Mammary epithelial cell (primary cell): Measurements from ENCODE around the gene FAM47E.

Source experiments
- EZH2 ChIP-seq: IDR thresholded peaks from 2 replicates; pipeline ENCODE4 v1.6.1; 2012; ENCODE audit warnings: low read length, inconsistent platforms, borderline replicate concordance
- TF ChIP-seq, protein P1 (sequence below), 2 donors: IDR thresholded peaks in 1 of 2; conservative IDR thresholded peaks in 1 of 2; 2 replicates each; pipeline ENCODE4 v1.5.1; 2011 to 2012; ENCODE audit warnings: inconsistent platforms in 2 of 2, low read length in 2 of 2, mild to moderate bottlenecking in 2 of 2, control low read depth in 1 of 2, low read depth in 1 of 2; ENCODE audit not compliant: insufficient read depth in 1 of 2; ENCODE audit errors: extremely low read depth in 1 of 2

DNA sequence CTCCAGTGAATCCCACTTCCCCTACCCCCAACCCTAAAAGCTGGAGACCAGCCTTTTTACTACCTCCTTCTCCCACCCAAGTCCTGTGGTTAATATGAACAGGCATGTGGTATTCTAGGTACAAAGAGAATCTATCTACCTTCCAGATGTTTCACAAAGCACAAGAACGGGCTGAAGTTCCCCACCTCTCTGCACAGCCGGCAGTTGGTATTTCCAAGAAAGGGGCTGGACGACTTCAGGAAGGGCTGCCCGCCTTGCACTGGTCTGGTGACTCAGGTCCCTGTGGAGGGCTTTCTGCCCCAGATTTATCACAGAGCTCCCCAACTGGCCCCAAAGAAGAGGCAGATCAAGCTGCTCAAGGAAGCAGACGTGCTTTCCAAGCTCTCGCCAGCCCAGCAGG, 4.5 kb downstream of the FAM47E start:
- TF ChIP-seq, protein P1, sequence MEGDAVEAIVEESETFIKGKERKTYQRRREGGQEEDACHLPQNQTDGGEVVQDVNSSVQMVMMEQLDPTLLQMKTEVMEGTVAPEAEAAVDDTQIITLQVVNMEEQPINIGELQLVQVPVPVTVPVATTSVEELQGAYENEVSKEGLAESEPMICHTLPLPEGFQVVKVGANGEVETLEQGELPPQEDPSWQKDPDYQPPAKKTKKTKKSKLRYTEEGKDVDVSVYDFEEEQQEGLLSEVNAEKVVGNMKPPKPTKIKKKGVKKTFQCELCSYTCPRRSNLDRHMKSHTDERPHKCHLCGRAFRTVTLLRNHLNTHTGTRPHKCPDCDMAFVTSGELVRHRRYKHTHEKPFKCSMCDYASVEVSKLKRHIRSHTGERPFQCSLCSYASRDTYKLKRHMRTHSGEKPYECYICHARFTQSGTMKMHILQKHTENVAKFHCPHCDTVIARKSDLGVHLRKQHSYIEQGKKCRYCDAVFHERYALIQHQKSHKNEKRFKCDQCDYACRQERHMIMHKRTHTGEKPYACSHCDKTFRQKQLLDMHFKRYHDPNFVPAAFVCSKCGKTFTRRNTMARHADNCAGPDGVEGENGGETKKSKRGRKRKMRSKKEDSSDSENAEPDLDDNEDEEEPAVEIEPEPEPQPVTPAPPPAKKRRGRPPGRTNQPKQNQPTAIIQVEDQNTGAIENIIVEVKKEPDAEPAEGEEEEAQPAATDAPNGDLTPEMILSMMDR (conservative IDR thresholded peaks at IDR 0.05 in 1 of 2, IDR thresholded peaks at IDR 0.05 in 1 of 2; ENCODE audit: extremely low read depth in 1 of 2, insufficient read depth in 1 of 2, low read depth in 1 of 2, low read length in 2 of 2): no peak
- no peak for TF ChIP-seq EZH2
